Measurements from ENCODE around the gene MX1. TPM values are rescaled to one million over a fixed set of nuclear protein-coding genes. Genes with fewer than 3 reads are reported as not detected.

Gene MX1
- total and polyA plus RNA-seq, 4 donors = 15.1 to 21.3 (median 18.0) TPM

DNA sequence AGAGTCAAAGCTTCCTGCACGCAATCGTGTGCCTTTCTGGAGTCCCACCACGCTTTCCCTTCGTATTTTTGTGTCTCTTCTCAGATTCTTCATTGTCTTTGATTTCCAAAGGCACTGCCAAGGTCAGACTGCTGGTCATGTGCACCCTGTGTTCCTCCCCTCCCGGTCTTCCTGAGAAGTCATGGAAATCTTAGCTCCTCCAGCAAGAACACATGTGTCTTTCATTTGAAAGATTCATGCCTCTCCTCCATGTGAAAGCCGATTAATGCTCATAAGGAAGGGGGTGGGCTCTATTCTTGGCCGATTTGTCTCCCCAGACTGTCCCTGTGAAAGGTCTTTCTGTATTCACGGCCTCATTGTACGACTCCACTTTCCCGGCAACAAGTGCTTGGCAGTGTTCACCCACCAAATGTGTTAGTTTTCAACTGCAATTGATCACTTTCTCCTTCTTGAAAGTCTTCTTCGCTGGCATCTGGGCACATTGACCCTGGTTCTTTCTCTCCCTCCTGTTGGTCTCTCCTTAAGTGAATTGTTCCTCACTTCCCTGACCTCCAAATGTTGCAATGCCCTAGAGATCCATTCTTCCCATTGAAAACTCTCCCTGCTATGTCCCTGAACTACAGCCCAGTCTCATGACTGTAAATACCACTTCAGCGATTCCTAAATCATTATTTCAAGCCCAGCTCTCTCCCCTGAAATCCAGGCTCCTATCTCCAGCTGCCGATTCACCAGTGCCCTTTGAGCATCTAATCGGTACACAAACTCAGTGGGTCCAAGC, 38.8 kb upstream of the MX1 start:
- Histone ChIP-seq H3K4me3 (ENCODE audit: low read depth in 1 of 3, low read length in 3 of 3) (no peak overlapping the region), H3K4me1 (ENCODE audit: control insufficient read depth in 4 of 4, insufficient read depth in 4 of 4, low read length in 3 of 4) (no peaks in the 10 kb centered on the region), H3K9ac (ENCODE audit: low read depth in 1 of 2, low read length in 2 of 2) (no peak overlapping the region), H3K9me3 (ENCODE audit: control insufficient read depth in 4 of 4, low read length in 3 of 4) (no peaks in the 10 kb centered on the region), H3K36me3 (ENCODE audit: control insufficient read depth in 4 of 4, insufficient read depth in 3 of 4, low read depth in 1 of 4, low read length in 3 of 4) (peaks cover 0 to 4% (median 0%) of the 10 kb centered on the region in 4 donors), H3K27ac (ENCODE audit: low read depth in 1 of 2, low read length in 2 of 2) (no peak overlapping the region), H3K27me3 (ENCODE audit: control insufficient read depth in 4 of 4, insufficient read depth in 4 of 4, low read length in 3 of 4) (peaks cover 0 to 3% (median 0%) of the 10 kb centered on the region in 4 donors)
- DNase-seq (ENCODE audit: low spot score) = no peak
- no peak for TF ChIP-seq RXRA (IDR thresholded peaks at IDR 0.05)
- no peak for TF ChIP-seq HNF4G (IDR thresholded peaks at IDR 0.05)
- TF ChIP-seq TAF1 (conservative IDR thresholded peaks at IDR 0.05) = no peak
- no peak for TF ChIP-seq SP1 (IDR thresholded peaks at IDR 0.05)
- TF ChIP-seq, protein P1, sequence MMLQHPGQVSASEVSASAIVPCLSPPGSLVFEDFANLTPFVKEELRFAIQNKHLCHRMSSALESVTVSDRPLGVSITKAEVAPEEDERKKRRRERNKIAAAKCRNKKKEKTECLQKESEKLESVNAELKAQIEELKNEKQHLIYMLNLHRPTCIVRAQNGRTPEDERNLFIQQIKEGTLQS (IDR thresholded peaks at IDR 0.05) = no peak
- TF ChIP-seq, protein P2, sequence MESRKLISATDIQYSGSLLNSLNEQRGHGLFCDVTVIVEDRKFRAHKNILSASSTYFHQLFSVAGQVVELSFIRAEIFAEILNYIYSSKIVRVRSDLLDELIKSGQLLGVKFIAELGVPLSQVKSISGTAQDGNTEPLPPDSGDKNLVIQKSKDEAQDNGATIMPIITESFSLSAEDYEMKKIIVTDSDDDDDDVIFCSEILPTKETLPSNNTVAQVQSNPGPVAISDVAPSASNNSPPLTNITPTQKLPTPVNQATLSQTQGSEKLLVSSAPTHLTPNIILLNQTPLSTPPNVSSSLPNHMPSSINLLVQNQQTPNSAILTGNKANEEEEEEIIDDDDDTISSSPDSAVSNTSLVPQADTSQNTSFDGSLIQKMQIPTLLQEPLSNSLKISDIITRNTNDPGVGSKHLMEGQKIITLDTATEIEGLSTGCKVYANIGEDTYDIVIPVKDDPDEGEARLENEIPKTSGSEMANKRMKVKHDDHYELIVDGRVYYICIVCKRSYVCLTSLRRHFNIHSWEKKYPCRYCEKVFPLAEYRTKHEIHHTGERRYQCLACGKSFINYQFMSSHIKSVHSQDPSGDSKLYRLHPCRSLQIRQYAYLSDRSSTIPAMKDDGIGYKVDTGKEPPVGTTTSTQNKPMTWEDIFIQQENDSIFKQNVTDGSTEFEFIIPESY (IDR thresholded peaks at IDR 0.05) = no peak
- TF ChIP-seq HNF4A (conservative IDR thresholded peaks at IDR 0.05) = no peak
- TF ChIP-seq RAD21 (IDR thresholded peaks at IDR 0.05) = no peak
- no peak for TF ChIP-seq FOXA2 (IDR thresholded peaks at IDR 0.05)
- no peak for TF ChIP-seq JUND (IDR thresholded peaks at IDR 0.05)
- TF ChIP-seq NR2F2 (IDR thresholded peaks at IDR 0.05) = no peak
- TF ChIP-seq FOXA1 (IDR thresholded peaks at IDR 0.05) = no peak
- TF ChIP-seq YY1 (IDR thresholded peaks at IDR 0.05) = no peak
- no peak for TF ChIP-seq GABPA (IDR thresholded peaks at IDR 0.05 in 1 of 2, conservative IDR thresholded peaks at IDR 0.05 in 1 of 2)
- 91% methylated on average over 14 of the region's 14 CpGs for WGBS

DNA sequence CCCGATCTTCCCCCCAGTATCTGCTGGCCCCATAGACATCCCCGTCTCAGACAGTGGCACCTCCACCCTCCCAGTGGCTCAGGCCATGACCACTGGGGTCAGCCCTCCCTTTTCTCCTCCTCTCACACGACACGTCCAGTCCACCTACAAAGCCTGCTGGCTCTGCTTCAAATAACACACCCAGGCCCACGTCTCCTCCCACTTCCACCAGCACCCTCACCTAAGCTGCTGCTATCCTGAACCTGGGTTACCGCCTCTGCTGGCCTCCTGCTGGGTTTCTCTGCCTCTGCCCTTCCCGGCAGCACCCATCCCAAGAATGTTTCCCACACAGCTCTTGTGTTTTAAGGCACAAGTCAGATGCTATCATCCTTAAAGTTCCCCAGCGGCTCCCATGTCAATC, 38.2 kb upstream of the MX1 start:
- DNase-seq (ENCODE audit: low spot score) = no peak
- no peak for TF ChIP-seq NR2F2 (IDR thresholded peaks at IDR 0.05)
- no peak for TF ChIP-seq EGR1 (IDR thresholded peaks at IDR 0.05; ENCODE audit: low read depth in 2 of 2)
- no peak for TF ChIP-seq TAF1 (conservative IDR thresholded peaks at IDR 0.05)
- TF ChIP-seq YY1 (IDR thresholded peaks at IDR 0.05) = no peak
- TF ChIP-seq, protein P2 (IDR thresholded peaks at IDR 0.05) = no peak
- no peak for TF ChIP-seq RXRA (IDR thresholded peaks at IDR 0.05)
- TF ChIP-seq, protein P3, sequence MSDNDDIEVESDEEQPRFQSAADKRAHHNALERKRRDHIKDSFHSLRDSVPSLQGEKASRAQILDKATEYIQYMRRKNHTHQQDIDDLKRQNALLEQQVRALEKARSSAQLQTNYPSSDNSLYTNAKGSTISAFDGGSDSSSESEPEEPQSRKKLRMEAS (IDR thresholded peaks at IDR 0.05) = no peak
- TF ChIP-seq, protein P4, sequence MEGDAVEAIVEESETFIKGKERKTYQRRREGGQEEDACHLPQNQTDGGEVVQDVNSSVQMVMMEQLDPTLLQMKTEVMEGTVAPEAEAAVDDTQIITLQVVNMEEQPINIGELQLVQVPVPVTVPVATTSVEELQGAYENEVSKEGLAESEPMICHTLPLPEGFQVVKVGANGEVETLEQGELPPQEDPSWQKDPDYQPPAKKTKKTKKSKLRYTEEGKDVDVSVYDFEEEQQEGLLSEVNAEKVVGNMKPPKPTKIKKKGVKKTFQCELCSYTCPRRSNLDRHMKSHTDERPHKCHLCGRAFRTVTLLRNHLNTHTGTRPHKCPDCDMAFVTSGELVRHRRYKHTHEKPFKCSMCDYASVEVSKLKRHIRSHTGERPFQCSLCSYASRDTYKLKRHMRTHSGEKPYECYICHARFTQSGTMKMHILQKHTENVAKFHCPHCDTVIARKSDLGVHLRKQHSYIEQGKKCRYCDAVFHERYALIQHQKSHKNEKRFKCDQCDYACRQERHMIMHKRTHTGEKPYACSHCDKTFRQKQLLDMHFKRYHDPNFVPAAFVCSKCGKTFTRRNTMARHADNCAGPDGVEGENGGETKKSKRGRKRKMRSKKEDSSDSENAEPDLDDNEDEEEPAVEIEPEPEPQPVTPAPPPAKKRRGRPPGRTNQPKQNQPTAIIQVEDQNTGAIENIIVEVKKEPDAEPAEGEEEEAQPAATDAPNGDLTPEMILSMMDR (IDR thresholded peaks at IDR 0.05; ENCODE audit: low read depth, low read length, missing input control) = no peak
- no peak for TF ChIP-seq SP1 (IDR thresholded peaks at IDR 0.05)
- TF ChIP-seq FOXA2 (IDR thresholded peaks at IDR 0.05) = no peak
- TF ChIP-seq, protein P1 (IDR thresholded peaks at IDR 0.05) = no peak
- TF ChIP-seq HNF4G (IDR thresholded peaks at IDR 0.05) = no peak
- TF ChIP-seq, protein P5, sequence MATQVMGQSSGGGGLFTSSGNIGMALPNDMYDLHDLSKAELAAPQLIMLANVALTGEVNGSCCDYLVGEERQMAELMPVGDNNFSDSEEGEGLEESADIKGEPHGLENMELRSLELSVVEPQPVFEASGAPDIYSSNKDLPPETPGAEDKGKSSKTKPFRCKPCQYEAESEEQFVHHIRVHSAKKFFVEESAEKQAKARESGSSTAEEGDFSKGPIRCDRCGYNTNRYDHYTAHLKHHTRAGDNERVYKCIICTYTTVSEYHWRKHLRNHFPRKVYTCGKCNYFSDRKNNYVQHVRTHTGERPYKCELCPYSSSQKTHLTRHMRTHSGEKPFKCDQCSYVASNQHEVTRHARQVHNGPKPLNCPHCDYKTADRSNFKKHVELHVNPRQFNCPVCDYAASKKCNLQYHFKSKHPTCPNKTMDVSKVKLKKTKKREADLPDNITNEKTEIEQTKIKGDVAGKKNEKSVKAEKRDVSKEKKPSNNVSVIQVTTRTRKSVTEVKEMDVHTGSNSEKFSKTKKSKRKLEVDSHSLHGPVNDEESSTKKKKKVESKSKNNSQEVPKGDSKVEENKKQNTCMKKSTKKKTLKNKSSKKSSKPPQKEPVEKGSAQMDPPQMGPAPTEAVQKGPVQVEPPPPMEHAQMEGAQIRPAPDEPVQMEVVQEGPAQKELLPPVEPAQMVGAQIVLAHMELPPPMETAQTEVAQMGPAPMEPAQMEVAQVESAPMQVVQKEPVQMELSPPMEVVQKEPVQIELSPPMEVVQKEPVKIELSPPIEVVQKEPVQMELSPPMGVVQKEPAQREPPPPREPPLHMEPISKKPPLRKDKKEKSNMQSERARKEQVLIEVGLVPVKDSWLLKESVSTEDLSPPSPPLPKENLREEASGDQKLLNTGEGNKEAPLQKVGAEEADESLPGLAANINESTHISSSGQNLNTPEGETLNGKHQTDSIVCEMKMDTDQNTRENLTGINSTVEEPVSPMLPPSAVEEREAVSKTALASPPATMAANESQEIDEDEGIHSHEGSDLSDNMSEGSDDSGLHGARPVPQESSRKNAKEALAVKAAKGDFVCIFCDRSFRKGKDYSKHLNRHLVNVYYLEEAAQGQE (IDR thresholded peaks at IDR 0.05) = no peak
- TF ChIP-seq GABPA (IDR thresholded peaks at IDR 0.05 in 1 of 2, conservative IDR thresholded peaks at IDR 0.05 in 1 of 2) = no peak
- TF ChIP-seq FOXA1 (IDR thresholded peaks at IDR 0.05) = no peak
- no peak for TF ChIP-seq HNF4A (conservative IDR thresholded peaks at IDR 0.05)
- TF ChIP-seq RAD21 (IDR thresholded peaks at IDR 0.05) = no peak
- no peak for TF ChIP-seq JUND (IDR thresholded peaks at IDR 0.05)
- WGBS = 84% methylated on average over 8 of the region's 8 CpGs
- Histone ChIP-seq H3K27ac (ENCODE audit: low read depth in 1 of 2, low read length in 2 of 2) (no peak overlapping the region), H3K9me3 (ENCODE audit: control insufficient read depth in 4 of 4, low read length in 3 of 4) (no peaks in the 10 kb centered on the region), H3K4me3 (ENCODE audit: low read depth in 1 of 3, low read length in 3 of 3) (no peak overlapping the region), H3K27me3 (ENCODE audit: control insufficient read depth in 4 of 4, insufficient read depth in 4 of 4, low read length in 3 of 4) (peaks cover 0 to 3% (median 0%) of the 10 kb centered on the region in 4 donors), H3K36me3 (ENCODE audit: control insufficient read depth in 4 of 4, insufficient read depth in 3 of 4, low read depth in 1 of 4, low read length in 3 of 4) (peaks cover 0 to 4% (median 0%) of the 10 kb centered on the region in 4 donors), H3K4me1 (ENCODE audit: control insufficient read depth in 4 of 4, insufficient read depth in 4 of 4, low read length in 3 of 4) (no peaks in the 10 kb centered on the region), H3K9ac (ENCODE audit: low read depth in 1 of 2, low read length in 2 of 2) (no peak overlapping the region)
